Naive thymus-derived CD4-positive, alpha-beta T cell (primary cell): ENCODE results near the gene SNX27. TPM values are rescaled to one million over a fixed set of nuclear protein-coding genes. Genes with fewer than 3 reads are reported as not detected.
A peak's percentile ranks its signal among the peaks of the same experiment; 100 is the strongest.

Experiments used
- ATAC-seq: fragments of 150-1000 bp; cut with Tn5 transposase; 2 replicates; pipeline ENCODE4 v1.10.0; 2021; ENCODE audit warnings: mild to moderate bottlenecking, moderate library complexity
- CTCF ChIA-PET: fragments of 350-600 bp; sonication (Branson Sonifier 250); formaldehyde crosslinking; loops from one replicate; lab custom pipeline; 2021; ENCODE audit warnings: antibody characterized with exemption; lab: Charles Lee
- POLR2A ChIA-PET: fragments of 350-600 bp; sonication (Branson Sonifier 250); formaldehyde crosslinking; loops from one replicate; lab custom pipeline; 2021; ENCODE audit warnings: antibody characterized with exemption, inconsistent platforms; lab: Charles Lee
- DNase-seq, 9 donors: peaks; one replicate each; pipeline versions ENCODE4 v3.0.0 to v3.0.0-alpha.2; 2020 to 2022; ENCODE audit warnings: mixed read lengths in 1 of 9
- H3K27ac ChIP-seq: one replicate; pipeline ENCODE4 v1.7.0; 2013; ENCODE audit warnings: mild to moderate bottlenecking, low read depth, low read length, moderate library complexity
- H3K27me3 ChIP-seq, 2 donors: one replicate each; pipeline ENCODE4 v1.7.0; 2013; ENCODE audit warnings: low read length in 2 of 2, mild to moderate bottlenecking in 2 of 2, moderate library complexity in 2 of 2; ENCODE audit not compliant: control insufficient read depth in 2 of 2, insufficient read depth in 2 of 2
- H3K36me3 ChIP-seq, 3 experiments: 1 replicate in 2 of 3; 2 replicates in 1 of 3; pipeline ENCODE4 v1.7.0; 2013; ENCODE audit warnings: low read length in 3 of 3, mild to moderate bottlenecking in 3 of 3, moderate library complexity in 1 of 3; ENCODE audit not compliant: insufficient read depth in 3 of 3, control insufficient read depth in 2 of 3
- H3K4me1 ChIP-seq, 2 donors: one replicate each; pipeline ENCODE4 v1.7.0; 2013; ENCODE audit warnings: low read length in 2 of 2, mild to moderate bottlenecking in 2 of 2, moderate library complexity in 1 of 2; ENCODE audit not compliant: control insufficient read depth in 2 of 2, insufficient read depth in 2 of 2
- H3K4me3 ChIP-seq: 2 replicates; pipeline ENCODE4 v1.7.0; 2013; ENCODE audit warnings: mild to moderate bottlenecking, low read length
- H3K9me3 ChIP-seq, 3 experiments: 1 replicate in 2 of 3; 2 replicates in 1 of 3; pipeline ENCODE4 v1.7.0; 2013; ENCODE audit warnings: low read length in 3 of 3; ENCODE audit not compliant: control insufficient read depth in 2 of 3
- H3K27ac Mint-ChIP-seq, 9 donors: one replicate each; pipeline ENCODE4 v1.8.0; 2020 to 2022; ENCODE audit warnings: mixed read lengths in 9 of 9, mild to moderate bottlenecking in 8 of 9, moderate library complexity in 5 of 9, inconsistent platforms in 2 of 9
- H3K27me3 Mint-ChIP-seq, 5 donors: one replicate each; pipeline ENCODE4 v1.8.0; 2021 to 2022; ENCODE audit warnings: mixed read lengths in 5 of 5, mild to moderate bottlenecking in 1 of 5
- H3K36me3 Mint-ChIP-seq, 5 donors: one replicate each; pipeline ENCODE4 v1.8.0; 2020 to 2022; ENCODE audit warnings: mixed read lengths in 5 of 5, mild to moderate bottlenecking in 3 of 5, inconsistent platforms in 1 of 5
- H3K4me1 Mint-ChIP-seq, 7 donors: one replicate each; pipeline ENCODE4 v1.8.0; 2020 to 2022; ENCODE audit warnings: mixed read lengths in 7 of 7, mild to moderate bottlenecking in 3 of 7, inconsistent platforms in 1 of 7
- H3K4me3 Mint-ChIP-seq, 10 donors: one replicate each; pipeline ENCODE4 v1.8.0; 2020 to 2022; ENCODE audit warnings: mild to moderate bottlenecking in 10 of 10, mixed read lengths in 10 of 10, moderate library complexity in 6 of 10, inconsistent platforms in 2 of 10
- H3K9me3 Mint-ChIP-seq, 11 donors: one replicate each; pipeline ENCODE4 v1.8.0; 2020 to 2022; ENCODE audit warnings: mixed read lengths in 11 of 11, mild to moderate bottlenecking in 4 of 11, inconsistent platforms in 1 of 11, moderate library complexity in 1 of 11
- intact Hi-C, 2 donors: fragments of 100-400 bp; cut with micrococcal nuclease; formaldehyde crosslinking; loops; one replicate each; pipeline ENCODE4 v1.15.1; 2023
- polyA plus RNA-seq, 2 donors: library from polyadenylated mRNA; unstranded; fragments of 300-500 nt; fragmentation: Illumina TruSeq; gene quantifications; one replicate each; pipeline ENCODE4 v1.2.3, GENCODE V29; 2021
- total RNA-seq, 6 experiments: library from RNA in 5 of 6; stranded (reverse) in 5 of 6; gene quantifications; 1 replicate in 5 of 6; 2 replicates in 1 of 6; pipeline ENCODE4 v1.2.3 and lab custom pipeline; 2021 to 2026

Gene SNX27
- total and polyA plus RNA-seq, 7 experiments from 2014 or later = 11.7 to 42.1 (median 28.5) TPM

- no peak within 1 kb of the TSS for H3K27ac ChIP-seq
- peaks cover 0 to 5% (median 0%) of the 10 kb centered on the region in 5 donors for H3K36me3 Mint-ChIP-seq
- H3K4me1 Mint-ChIP-seq = peaks cover 17 to 41% (median 26%) of the 10 kb centered on the region in 7 donors
- peak in 8 of 9 donors; percentile 17 to 47 (median 40) for DNase-seq
- peaks cover 0 to 1% (median 0%) of the 10 kb centered on the region in 11 donors for H3K9me3 Mint-ChIP-seq
- no peaks in the 10 kb centered on the region for H3K9me3 ChIP-seq
- H3K27ac Mint-ChIP-seq = peak within 1 kb of the TSS in 8 of 9 donors; percentile 11 to 85 (median 36)
- POLR2A ChIA-PET = no interaction called here
- CTCF ChIA-PET = interaction anchor here (1.3 kb wide), 1 partner anchor 13 kb away, joined by 4 read pairs; no protein-coding TSS in a partner anchor
- peak within 1 kb of the TSS; percentile 71 for H3K4me3 ChIP-seq
- peak; percentile 85 for ATAC-seq
- no peaks in the 10 kb centered on the region for H3K36me3 ChIP-seq
- intact Hi-C loops = loop anchor here (1.0 to 5.0 kb wide), 7 partner anchors 36 to 279 kb away; partner anchors contain the start of genes TDRKH (in 2 of the 2), MRPL9 (in 1 of the 2) and SNX27 (in 1 of the 2)
- H3K4me3 Mint-ChIP-seq = peak within 1 kb of the TSS; percentile 71 to 85 (median 83)
- H3K27me3 Mint-ChIP-seq = peaks cover 54 to 88% (median 65%) of the 10 kb centered on the region in 5 donors
- H3K27me3 ChIP-seq = peaks cover 4 to 6% of the 10 kb centered on the region in 2 donors
- H3K4me1 ChIP-seq = peaks cover 9 to 14% of the 10 kb centered on the region in 2 donors
These were observed 109.3 kb downstream of the SNX27 start, which contains the start of gene RIIAD1 for GRCh38 chr1:151720974-151721787. TSS of gene RIIAD1 (plus strand) at chr1:151721522. CDS start at chr1:151721537, 15 bp downstream.

- POLR2A ChIA-PET = interaction anchor here (0.5 kb wide), 1 partner anchor 1149 kb away, joined by 3 read pairs; no protein-coding TSS in a partner anchor
- peaks cover 3 to 4% of the 10 kb centered on the region in 2 donors for H3K27me3 ChIP-seq
- intact Hi-C loops = loop anchor here (1.0 to 5.0 kb wide), 7 partner anchors 35 to 280 kb away; partner anchors contain the start of genes TDRKH (in 2 of the 2), MRPL9 (in 1 of the 2) and SNX27 (in 1 of the 2)
- no peak for ATAC-seq
- H3K4me3 ChIP-seq = peak overlapping the region; percentile 67
- H3K4me1 Mint-ChIP-seq = peaks cover 13 to 37% (median 24%) of the 10 kb centered on the region in 7 donors
- H3K4me1 ChIP-seq = peaks cover 9 to 14% of the 10 kb centered on the region in 2 donors
- H3K4me3 Mint-ChIP-seq = peak overlapping the region; percentile 67 to 85 (median 80)
- no peaks in the 10 kb centered on the region for H3K9me3 ChIP-seq
- no peak for DNase-seq
- CTCF ChIA-PET = interaction anchor here (1.0 to 1.3 kb wide), 2 partner anchors 10 to 12 kb away, joined by 3 to 4 read pairs; no protein-coding TSS in a partner anchor
- H3K36me3 ChIP-seq = no peaks in the 10 kb centered on the region
- peaks cover 0 to 1% (median 0%) of the 10 kb centered on the region in 11 donors for H3K9me3 Mint-ChIP-seq
- H3K27ac ChIP-seq = no peak overlapping the region
- no peak overlapping the region for H3K27ac Mint-ChIP-seq
- peaks cover 0 to 3% (median 0%) of the 10 kb centered on the region in 5 donors for H3K36me3 Mint-ChIP-seq
- peaks cover 54 to 89% (median 68%) of the 10 kb centered on the region in 5 donors for H3K27me3 Mint-ChIP-seq
These were observed 110.1 kb downstream of the SNX27 start for GRCh38 chr1:151721788-151722510.

GRCh38 chr1:151723726-151724370, 112.0 kb downstream of the SNX27 start:
- no peak overlapping the region for H3K27ac ChIP-seq
- H3K36me3 ChIP-seq = no peaks in the 10 kb centered on the region
- no peak for DNase-seq
- Mint-ChIP-seq H3K4me1 (peaks cover 7 to 26% (median 21%) of the 10 kb centered on the region in 7 donors), H3K27ac (no peak overlapping the region), H3K27me3 (peaks cover 47 to 84% (median 60%) of the 10 kb centered on the region in 5 donors), H3K4me3 (no peak overlapping the region), H3K36me3 (no peaks in the 10 kb centered on the region), H3K9me3 (no peaks in the 10 kb centered on the region)
- intact Hi-C loops = loop anchor here (5.0 kb wide), 5 partner anchors 33 to 282 kb away; partner anchors contain the start of genes MRPL9 (in 1 of the 2) and TDRKH (in 1 of the 2)
- H3K4me3 ChIP-seq = no peak overlapping the region
- H3K9me3 ChIP-seq = no peaks in the 10 kb centered on the region
- no peak for ATAC-seq
- H3K27me3 ChIP-seq = peaks cover 0 to 4% of the 10 kb centered on the region in 2 donors
- H3K4me1 ChIP-seq = peaks cover 9 to 14% of the 10 kb centered on the region in 2 donors
- POLR2A ChIA-PET = no interaction called here
- CTCF ChIA-PET = interaction anchor here (0.9 kb wide), 1 partner anchor 11 kb away, joined by 3 read pairs; no protein-coding TSS in a partner anchor

GRCh38 chr1:151728151-151729054, 116.6 kb downstream of the SNX27 start:
- H3K27me3 Mint-ChIP-seq = peaks cover 50 to 69% (median 60%) of the 10 kb centered on the region in 5 donors
- no peaks in the 10 kb centered on the region for H3K36me3 ChIP-seq
- DNase-seq (no peak), ATAC-seq (no peak)
- H3K4me1 Mint-ChIP-seq = peaks cover 0 to 3% (median 0%) of the 10 kb centered on the region in 7 donors
- ChIA-PET CTCF (no interaction called here), POLR2A (interaction anchor here (0.6 kb wide), 1 partner anchor 68 kb away, joined by 3 read pairs; no protein-coding TSS in a partner anchor)
- intact Hi-C loops = no loop called here
- H3K36me3 Mint-ChIP-seq = peaks cover 0 to 6% (median 0%) of the 10 kb centered on the region in 5 donors
- H3K4me3 ChIP-seq = no peak overlapping the region
- H3K4me1 ChIP-seq = no peaks in the 10 kb centered on the region
- H3K4me3 Mint-ChIP-seq = no peak overlapping the region
- H3K27ac ChIP-seq = no peak overlapping the region
- H3K9me3 Mint-ChIP-seq = no peaks in the 10 kb centered on the region
- H3K9me3 ChIP-seq = no peaks in the 10 kb centered on the region
- H3K27me3 ChIP-seq = peaks cover 0 to 4% of the 10 kb centered on the region in 2 donors
- no peak overlapping the region for H3K27ac Mint-ChIP-seq

GRCh38 chr1:151729157-151729965, 117.5 kb downstream of the SNX27 start:
- Histone ChIP-seq H3K27ac (no peak overlapping the region), H3K4me1 (no peaks in the 10 kb centered on the region), H3K36me3 (no peaks in the 10 kb centered on the region), H3K4me3 (no peak overlapping the region), H3K27me3 (peaks cover 0 to 4% of the 10 kb centered on the region in 2 donors), H3K9me3 (no peaks in the 10 kb centered on the region)
- ChIA-PET POLR2A (interaction anchor here (0.6 kb wide), 1 partner anchor 69 kb away, joined by 3 read pairs; no protein-coding TSS in a partner anchor), CTCF (interaction anchor here (0.6 to 1.3 kb wide), 2 partner anchors 135 to 272 kb away, joined by 3 to 6 read pairs; no protein-coding TSS in a partner anchor)
- intact Hi-C loops = no loop called here
- DNase-seq (no peak), ATAC-seq (no peak)
- Mint-ChIP-seq H3K4me3 (no peak overlapping the region), H3K27ac (no peak overlapping the region), H3K9me3 (no peaks in the 10 kb centered on the region), H3K27me3 (peaks cover 44 to 68% (median 51%) of the 10 kb centered on the region in 5 donors), H3K4me1 (peaks cover 0 to 1% (median 0%) of the 10 kb centered on the region in 7 donors), H3K36me3 (peaks cover 0 to 6% (median 0%) of the 10 kb centered on the region in 5 donors)
